GM18520 (cell line): ENCODE measurements around the gene TRIP12.
"Not testable (repeated sequence)": the region's sequence is repeated elsewhere in the genome, so short reads cannot be mapped to it uniquely, and the experiment has no call there.

Source experiments
- ATAC-seq: cut with Tn5 transposase; IDR thresholded peaks from one replicate; pipeline ENCODE4 v1.9.1; 2021; ENCODE audit not compliant: unreplicated experiment

The TRIP12 gene

DNA sequence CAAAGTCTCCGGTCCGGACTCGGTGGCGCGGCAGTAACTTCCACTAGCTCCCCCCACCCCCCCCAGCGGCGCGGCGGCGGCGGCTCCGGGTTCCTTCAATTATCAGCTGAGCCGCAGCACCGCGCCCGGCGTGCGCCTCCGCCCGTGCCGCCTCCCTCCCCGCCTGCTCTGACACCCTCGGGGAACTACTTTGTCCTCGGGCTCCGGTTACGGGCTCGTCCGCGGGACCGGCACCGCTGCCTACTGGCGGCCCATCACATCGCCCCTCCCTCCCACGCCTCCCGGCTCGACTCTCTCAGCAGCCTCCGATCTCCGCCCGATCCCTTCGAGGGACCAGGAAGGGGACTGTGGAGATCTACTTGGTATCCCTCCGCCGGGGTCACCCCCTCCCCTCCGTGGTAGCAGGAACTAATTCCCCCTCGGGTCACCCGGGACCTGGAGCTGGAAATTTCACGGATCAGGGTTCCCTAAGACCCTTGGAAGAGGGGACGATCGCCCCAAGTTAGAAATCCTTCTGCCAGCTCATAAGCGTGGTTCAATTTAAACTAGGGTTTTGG, at the start of gene TRIP12:
Gene TRIP12, minus strand, starts transcription at position 118 of the 557 bp plus-strand sequence. CDS start 41,930 bp downstream, outside the sequence.
- peak; percentile 57 for ATAC-seq

DNA sequence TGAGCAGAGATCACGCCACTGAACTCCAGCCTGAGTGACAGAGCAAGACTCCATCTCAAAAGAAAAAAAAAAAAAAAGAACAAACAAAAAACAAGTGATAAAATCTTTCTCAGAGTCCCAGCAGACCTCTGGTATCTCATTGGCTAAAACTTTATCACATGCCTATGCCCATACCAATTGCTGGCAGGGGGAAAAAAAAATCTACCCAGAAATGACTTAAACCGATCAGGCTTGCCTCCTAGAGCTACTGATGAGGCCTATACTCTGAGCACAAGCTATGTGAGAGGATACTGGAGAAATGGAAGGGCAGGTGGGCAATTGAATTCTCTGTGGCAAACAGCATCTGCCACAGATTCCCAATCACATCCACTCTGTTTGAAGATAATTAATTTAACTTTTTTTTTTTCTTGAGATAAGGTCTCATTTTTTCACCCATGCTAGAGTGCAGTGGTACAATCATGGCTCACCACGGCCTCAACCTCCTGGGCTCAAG, 49.5 kb upstream of the TRIP12 start:
- no peak for ATAC-seq

DNA sequence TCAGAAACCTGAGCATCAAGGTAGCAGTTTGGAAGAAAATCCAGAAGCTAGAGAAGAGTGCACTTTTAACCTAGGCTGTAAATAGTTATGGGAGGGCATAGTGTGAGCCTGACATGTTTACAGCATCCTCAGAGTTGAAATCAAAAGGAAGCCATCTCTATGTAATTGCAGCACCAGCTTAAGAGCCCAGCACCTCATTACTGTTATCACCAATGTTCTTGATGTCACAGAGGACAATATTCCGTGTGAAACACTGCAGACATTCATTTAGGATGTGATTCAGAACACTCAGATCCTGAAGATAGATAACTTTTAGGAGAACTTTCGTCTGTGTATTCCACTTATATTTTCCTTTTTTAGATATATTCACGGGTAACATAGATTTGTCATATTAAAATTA, 48.6 kb upstream of the TRIP12 start:
- no peak for ATAC-seq

DNA sequence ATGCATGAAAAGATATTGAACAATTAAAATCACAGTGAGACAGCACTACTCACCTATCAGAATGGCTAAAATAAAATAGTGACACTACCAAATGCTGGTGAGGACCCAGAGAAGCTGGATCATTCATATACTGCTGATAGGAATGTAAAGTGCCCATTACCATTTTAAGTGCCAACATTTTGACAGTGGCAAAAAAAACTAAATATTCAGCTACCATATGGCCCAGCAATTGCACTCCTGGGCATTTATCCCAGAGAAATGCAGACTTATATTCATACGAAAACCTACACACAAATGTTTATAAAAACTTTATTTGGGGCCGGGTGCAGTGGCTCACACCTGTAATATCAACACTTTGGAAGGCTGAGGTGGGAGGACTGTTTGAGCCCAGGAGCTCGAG, 48.1 kb upstream of the TRIP12 start:
- no peak for ATAC-seq

DNA sequence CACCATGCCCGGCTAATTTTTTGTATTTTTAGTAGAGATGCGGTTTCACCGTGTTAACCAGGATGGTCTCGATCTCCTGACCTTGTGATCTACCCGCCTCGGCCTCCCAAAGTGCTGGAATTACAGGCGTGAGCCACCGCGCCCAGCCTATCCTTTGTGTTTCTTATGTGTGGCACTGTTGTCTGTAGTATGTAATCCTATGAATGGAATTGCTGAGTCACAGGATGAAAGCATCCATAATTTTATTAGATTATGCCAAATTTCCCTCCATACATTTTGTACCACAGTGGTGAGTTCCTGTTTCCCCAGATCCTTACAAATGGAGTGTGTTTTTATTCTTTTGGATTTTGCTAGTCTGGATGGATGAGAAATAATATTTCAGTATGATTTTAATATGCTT, 41.8 kb upstream of the TRIP12 start:
- not testable (repeated sequence) for ATAC-seq

DNA sequence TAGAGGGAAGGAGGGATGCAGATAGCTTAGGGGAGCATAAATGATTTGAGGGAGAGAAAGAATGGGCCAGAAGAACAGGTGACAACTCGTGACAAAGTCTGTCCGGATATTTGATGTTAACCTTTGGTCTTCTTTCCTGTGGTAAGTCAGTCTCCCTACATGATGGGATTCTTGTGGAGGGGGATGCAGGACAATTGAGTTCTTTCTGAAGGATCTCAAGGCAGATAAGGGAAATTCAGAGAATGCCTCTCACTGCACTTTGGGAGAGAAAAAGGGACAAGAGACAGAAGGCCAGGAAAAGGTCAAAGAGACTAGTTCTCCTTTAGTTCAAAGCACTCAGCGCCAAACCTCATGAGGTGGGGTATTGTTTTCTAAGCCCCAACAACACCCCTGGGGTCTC, 34.7 kb upstream of the TRIP12 start:
- ATAC-seq: no peak

DNA sequence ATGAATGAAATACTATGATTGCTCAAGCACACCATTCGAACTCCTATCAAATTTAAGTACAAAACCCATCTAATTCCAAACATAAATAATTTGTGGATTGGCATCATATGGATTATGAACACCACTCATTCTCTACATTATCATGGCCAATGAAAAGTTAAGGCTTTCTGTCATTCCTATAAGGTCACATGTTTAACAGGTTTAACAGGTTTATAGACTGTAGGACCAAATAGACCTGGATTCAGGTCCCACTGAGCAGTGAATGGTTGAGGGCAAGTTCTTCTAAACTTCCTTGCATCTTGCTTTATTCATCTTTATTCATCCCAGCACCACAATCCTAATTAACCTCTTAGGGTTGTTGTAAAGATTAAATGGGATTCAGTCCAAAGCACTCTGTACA, 33.9 kb upstream of the TRIP12 start:
- ATAC-seq: no peak

DNA sequence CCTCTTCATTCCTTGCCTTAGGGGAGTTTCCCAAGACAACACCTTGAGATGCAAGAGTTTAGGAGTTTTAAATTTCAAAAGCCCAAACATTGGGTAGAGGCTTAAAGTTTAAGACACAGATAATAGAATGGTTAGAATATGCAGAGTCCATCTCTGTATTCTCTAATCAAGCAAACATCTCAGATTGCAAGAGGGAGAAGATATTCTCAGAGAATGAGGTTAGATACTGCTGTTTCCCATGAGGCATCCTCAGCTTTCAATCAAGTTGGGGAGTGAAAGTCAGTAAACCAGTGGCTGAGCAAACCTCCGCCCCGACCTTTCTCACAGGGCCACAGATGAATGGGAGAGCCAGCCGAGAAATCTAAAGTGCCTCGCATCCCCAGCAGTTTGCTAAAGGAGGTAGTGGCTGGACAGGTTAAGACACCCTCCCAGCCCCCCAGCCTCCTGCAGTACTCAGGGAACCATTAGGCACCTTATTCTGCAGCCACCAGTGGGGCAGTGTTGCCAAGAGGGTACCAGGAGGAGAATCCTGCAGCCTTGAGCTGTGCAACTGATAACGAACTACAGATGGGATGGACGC, 30.5 kb upstream of the TRIP12 start:
- no peak for ATAC-seq

DNA sequence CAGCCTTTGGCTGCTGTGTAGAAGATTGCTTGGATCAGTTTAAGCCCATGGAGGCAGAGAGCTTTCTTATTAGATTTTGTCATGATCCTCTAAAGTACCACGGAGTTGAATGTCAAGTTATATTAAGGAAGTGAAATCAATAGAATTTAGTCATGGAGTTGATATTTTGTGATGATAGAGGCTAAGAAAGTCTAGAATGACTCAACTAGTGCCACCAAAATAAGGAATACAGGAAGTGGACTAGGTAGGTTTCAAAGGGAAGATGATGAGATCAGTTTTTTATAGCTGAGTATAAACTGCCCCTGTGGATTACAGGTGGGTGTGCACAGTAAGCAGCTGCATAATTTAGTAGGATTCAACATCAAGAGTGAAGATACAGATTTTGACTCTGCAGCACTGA, 25.7 kb upstream of the TRIP12 start:
- no peak for ATAC-seq

DNA sequence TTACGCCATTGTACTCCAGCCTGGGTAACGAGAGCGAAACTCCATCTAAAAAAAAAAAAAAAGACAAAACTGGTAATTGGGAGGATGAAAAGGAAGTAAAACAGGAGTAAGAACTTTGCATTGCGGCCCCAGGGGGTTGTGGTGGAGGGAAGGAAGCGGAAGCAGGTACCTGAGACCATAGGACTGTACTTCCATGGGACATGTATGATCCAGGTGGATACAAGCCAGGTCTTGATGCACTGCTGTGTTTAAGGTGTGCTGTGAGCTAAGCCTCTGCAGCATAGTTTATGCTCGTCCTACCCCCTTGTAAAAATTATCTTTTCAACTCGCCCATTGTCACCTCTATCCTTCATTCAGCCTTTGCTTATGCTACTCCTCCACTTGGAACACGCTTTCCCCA, 24.2 kb upstream of the TRIP12 start:
- ATAC-seq: no peak

DNA sequence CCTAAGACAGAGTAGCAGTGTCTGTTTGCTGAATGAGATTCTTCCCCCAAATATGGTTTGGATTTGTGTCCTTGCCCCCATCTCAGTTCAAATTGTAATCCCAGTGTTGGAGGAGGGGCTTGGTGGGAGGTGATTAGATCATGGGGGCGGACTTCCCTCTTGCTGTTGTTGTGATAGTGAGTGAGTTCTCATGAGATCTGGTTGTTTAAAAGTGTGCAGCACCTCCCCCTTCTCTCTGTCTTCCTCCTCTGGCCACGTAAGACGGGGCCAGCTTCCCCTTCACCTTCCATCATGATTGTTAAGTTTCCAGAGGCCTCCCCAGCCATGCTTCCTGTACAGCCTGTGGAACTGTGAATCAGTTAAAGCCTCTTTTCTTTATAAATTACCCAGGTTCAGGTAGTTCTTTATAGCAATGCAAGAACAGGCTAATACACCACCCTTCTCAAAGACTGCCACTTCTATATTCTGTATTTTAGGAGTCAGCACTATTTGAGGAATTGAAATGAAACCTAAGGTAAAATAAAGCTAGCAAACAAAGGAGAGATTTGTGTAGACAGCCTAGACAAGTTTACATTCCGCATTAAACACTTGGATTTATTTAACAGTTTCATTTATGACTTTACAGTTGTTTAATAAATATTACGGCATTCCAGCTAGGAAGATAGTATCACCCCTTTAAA, 22.1 kb upstream of the TRIP12 start:
- no peak for ATAC-seq

DNA sequence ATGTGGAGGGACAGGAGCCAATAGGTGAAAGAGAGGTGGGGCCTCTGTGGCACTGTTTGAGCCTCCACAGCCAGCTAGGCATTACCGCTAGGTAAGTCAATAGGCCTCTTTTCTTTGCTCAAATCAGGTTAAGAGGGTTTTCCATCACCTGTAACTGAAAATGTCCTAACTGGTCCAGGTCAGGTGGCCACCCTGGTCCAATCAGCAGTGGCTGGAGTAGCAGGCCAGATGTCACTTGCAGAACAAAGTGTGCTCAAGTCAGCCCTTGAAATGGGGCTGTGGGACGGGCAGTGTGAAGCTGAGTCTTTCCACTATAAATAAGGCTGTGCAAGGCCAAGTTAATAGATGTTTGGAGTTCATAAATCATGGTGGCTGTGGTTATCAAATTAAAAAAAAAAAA, 21.4 kb upstream of the TRIP12 start:
- no peak for ATAC-seq

DNA sequence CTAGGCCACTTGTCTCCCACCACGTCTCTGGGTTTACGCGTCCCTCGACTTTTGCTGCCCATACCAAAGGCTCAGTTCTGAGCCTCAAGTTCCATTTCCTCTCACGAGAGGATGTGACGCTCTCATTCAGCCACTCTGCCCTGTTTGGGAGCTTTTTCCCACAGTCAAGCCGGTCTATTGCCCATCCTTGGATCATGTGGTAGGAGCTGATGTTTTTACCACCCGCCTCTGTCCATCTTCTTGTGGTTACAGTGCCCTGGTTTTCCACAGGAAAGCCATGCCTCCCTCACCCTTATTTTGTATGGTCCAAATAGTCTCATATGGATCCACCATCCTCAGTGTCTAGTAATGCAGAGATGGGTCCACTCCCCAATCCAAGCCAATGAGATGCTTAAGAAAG, 20.9 kb upstream of the TRIP12 start:
- no peak for ATAC-seq

DNA sequence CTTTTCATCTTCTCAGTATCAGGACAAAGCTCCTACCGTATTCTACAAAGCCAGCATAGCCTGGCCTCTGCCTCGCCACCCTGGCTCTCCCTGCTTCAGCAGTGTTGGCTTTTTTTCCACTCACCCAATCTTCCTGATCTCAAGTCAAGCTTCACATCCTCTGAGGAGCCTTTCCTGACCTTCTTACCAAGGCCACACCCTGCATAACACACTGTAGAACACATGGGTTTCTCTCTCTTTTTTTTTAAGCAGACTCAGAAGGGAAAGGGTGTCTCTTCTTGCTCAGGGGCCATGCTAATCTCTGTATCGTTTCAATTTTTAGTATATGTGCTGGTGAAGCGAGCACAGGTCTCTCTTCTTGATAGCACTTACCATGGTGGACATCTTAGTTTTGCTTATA, 15.7 kb upstream of the TRIP12 start:
- no peak for ATAC-seq

DNA sequence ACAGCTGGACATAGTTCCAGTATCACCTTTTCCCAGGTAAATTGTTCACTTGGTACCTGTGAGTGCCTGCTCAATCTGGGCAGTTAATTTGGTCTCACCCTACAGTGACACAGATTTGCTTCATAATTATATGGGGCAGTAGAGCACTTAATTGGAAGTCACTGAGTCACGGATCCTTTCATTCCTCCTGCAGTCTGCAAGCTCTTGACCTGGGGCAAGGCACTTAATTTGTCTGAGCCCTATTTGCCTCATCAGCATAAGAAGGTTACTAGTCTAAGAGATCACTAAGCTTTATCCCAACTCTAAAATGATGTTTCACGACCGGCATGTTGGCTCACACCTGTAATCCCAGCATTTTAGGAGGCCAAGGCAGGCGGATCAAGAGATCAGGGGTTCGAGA, 9.4 kb upstream of the TRIP12 start:
- no peak for ATAC-seq

DNA sequence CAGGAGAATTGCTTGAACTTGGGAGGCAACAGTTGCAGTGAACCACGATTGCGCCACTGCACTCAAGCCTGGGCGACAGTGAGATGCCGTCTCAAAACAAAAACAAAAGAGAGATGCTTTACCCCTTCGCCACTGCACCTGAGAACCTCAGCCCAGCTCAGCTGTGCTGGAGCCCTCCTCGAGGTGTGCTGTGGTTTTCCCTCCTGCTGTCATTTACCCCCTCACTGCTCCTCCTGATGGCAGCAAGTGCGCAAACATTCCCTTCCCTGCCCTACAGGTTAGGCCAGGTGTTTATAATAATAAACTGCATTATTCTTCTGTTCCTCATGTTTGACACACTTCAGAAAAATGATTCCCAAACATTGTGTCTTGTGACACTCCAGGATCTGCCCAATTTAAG, 8.8 kb upstream of the TRIP12 start:
- no peak for ATAC-seq

DNA sequence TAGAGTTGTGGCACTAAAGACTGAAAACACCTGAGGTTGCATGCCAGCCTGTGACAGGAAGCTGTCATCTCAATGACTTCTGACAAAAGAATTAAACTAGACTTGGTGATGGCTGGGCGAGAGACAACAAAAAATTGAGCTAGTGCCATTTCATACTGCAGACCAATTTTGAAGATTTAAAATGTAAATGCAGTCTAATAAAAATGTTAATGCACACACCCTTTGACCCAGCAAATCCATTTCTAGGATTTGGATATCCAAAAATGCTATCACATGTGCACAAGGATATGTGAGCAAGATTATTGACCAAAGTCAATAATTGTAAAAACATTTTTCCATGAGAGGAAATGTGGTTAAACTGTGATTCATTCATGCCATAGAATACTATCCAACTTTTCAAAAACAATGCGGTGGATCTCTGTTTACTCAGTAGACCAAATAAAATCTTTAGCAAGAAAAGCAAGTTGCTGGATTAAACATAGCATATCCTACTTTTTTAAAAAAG, 6.1 kb upstream of the TRIP12 start:
- ATAC-seq: no peak

DNA sequence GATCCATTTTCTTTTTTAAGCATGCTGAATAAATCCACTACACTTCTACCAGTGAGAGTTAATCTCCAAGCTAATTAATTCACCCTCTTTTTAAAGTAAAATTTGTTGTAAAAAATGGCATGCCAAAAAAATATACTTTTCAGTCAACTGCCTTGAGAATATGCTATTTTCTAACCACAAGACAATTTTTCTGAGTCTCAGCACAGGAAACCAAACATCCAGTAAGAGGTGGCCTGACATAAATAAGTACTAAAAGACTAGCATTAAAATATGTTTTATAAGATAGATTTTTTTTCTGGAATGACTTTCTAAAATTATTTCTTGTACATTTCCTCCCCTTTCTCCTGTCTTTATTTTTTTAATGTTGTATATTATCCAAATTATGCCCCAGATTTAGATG, 3.4 kb upstream of the TRIP12 start:
- ATAC-seq: no peak

DNA sequence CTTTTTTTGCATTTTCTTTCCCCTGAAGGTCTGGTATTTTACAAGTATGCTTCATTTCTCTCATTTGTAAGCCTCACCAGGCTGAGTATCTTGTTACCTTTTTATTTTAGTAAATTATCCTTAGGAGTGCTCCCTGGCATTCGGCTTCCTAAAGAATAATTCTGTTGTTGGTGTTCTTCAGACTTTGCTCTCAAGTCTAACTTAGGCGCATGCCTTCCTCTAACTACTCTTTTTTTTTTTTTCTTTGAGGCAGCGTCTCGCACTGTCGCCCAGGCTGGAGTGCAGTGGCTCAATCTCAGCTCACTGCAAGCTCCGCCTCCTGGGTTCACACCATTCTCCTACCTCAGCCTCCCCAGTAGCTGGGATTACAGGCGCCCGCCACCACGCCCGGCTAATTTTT, 2.7 kb upstream of the TRIP12 start:
- not testable (repeated sequence) for ATAC-seq

DNA sequence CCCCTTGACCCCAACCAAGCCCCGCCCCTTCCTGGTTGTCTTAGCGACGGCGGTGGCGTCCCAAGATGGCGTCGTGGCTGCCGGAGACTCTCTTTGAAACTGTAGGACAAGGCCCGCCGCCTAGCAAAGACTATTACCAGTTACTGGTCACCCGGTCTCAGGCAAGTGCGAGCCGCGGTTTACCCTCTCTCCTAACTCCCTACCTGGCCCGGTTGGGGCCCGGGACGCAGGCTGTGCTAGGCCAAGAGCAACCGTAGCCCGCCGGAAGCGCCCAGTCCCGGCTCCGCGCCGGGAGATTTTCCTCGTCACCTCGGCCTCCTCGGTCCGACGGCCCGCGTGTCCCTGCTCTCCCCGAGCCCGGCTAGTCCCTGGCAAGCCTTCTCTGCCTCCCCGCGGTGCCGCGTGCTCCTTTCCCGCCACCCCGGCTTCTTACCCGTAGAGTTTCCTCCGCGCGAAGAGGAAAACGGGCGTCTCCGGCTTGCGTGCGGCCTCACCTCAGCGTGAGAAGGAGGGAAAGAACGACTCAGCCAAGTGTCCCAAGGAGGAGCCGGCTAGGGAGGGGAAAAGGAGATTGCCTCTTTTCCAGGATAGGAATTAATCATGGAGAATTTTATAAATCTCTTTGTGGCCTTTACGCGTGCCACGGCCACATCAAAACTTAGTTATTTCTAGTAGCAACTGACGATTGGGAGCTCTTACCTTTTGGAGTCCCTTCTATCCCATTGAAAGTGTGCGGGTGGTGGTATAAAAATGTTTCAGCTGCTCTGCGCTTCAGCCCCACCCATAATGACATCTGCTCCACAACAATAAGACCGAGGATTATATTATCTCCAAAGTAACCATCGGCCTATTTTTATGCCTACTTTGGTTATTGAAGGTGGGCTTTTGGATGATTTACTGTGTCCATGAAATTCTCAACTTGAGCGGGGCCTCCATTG, 909 bp upstream of the TRIP12 start, which contains the start of gene FBXO36:
Gene FBXO36, plus strand, starts transcription at position 55 of the 938 bp plus-strand sequence. Its CDS starts 11 bp downstream, at position 66.
- ATAC-seq: peak; percentile 28
